GF-D8 (cell line): ENCODE data around the gene KDM5B.
A peak's percentile ranks its signal among the peaks of the same experiment; 100 is the strongest.
"Not testable (repeated sequence)": the region's sequence is repeated elsewhere in the genome, so short reads cannot be mapped to it uniquely, and the experiment has no call there.

Source experiments
- DNase-seq: peaks from one replicate; lab custom pipeline; 2025; lab: John Stamatoyannopoulos, UW

The KDM5B gene

GRCh38 chr1:202812176-202813026 lies 4.2 kb upstream of the KDM5B start:
- no peak for DNase-seq

- DNase-seq, result no peak
These were observed 3.3 kb upstream of the KDM5B start for GRCh38 chr1:202811296-202812175.

GRCh38 chr1:202810615-202811295 lies 2.5 kb upstream of the KDM5B start, which contains the start of gene PCAT6:
Gene PCAT6 (plus strand): TSS chr1:202810954.
- DNase-seq, result peak; percentile 70

- DNase-seq, result no peak
These were observed 2.0 kb upstream of the KDM5B start for GRCh38 chr1:202810193-202810614.

GRCh38 chr1:202809597-202810159 lies 1.5 kb upstream of the KDM5B start:
- no peak for DNase-seq

- no peak for DNase-seq
These were observed 733 bp downstream of the KDM5B start for GRCh38 chr1:202807451-202807925.

GRCh38 chr1:202806845-202807450 lies 1.3 kb downstream of the KDM5B start:
- peak; percentile 45 for DNase-seq

GRCh38 chr1:202805886-202806844 lies 2.1 kb downstream of the KDM5B start:
- peak; percentile 18 for DNase-seq

GRCh38 chr1:202804126-202804525 lies 4.1 kb downstream of the KDM5B start:
- DNase-seq, result no peak

- DNase-seq, result peak; percentile 30
These were observed 5.0 kb downstream of the KDM5B start for GRCh38 chr1:202802998-202803932.

- no peak for DNase-seq
These were observed 6.2 kb downstream of the KDM5B start for GRCh38 chr1:202802034-202802433.

GRCh38 chr1:202801175-202801574 lies 7.0 kb downstream of the KDM5B start:
- no peak for DNase-seq

- DNase-seq, result no peak
These were observed 7.5 kb downstream of the KDM5B start for GRCh38 chr1:202800742-202801141.

GRCh38 chr1:202798792-202799331 lies 9.4 kb downstream of the KDM5B start:
- DNase-seq, result no peak

GRCh38 chr1:202798260-202798659 lies 10.0 kb downstream of the KDM5B start:
- DNase-seq, result no peak

GRCh38 chr1:202796670-202797069 lies 11.6 kb downstream of the KDM5B start:
- no peak for DNase-seq

- DNase-seq, result not testable (repeated sequence)
These were observed 13.3 kb downstream of the KDM5B start for GRCh38 chr1:202794931-202795330.

GRCh38 chr1:202794051-202794740 lies 14.0 kb downstream of the KDM5B start:
- no peak for DNase-seq
